ENCODE results near the gene GNAS. TPM values are rescaled to one million over a fixed set of nuclear protein-coding genes. Genes with fewer than 3 reads are reported as not detected.

The GNAS gene
- total and polyA plus RNA-seq, 10 of the 15 experiments (the other 5 are each of a cell fraction or from before 2014, with no cell fraction given) = 209 to 950 (median 394) TPM

GRCh38 chr20:58874469-58874868 is 22.0 kb downstream of the GNAS start:
- H2AFZ ChIP-seq (ENCODE audit: control insufficient read depth, low read depth, low read length) = no peak overlapping the region; the same call in 1 of the 2 replicates
- H3K79me2 ChIP-seq (ENCODE audit: control insufficient read depth, insufficient read depth, low read length) = no peaks in the 10 kb centered on the region
- 100% methylated on average over 1 of the region's 1 CpG for WGBS (ENCODE audit: insufficient coverage, insufficient replicate concordance, low lambda C conversion rate, missing lambda C conversion rate)
- H3K9ac ChIP-seq (ENCODE audit: control insufficient read depth, insufficient read depth, low read length) = no peak overlapping the region
- ATAC-seq (no peak), FAIRE-seq (no peak), DNase-seq (ENCODE audit: low read depth, low spot score) (no peak)
- no peak overlapping the region for H3K27ac ChIP-seq (ENCODE audit: control insufficient read depth, insufficient read depth)
- no peak overlapping the region for H3K4me2 ChIP-seq (ENCODE audit: control insufficient read depth, insufficient read depth)
- in situ Hi-C loops (cut with MboI) = loop anchor here (5.0 kb wide), 1 partner anchor 333 kb away; no protein-coding TSS in a partner anchor
- H3K9me3 ChIP-seq (replicated peaks; ENCODE audit: control insufficient read depth, insufficient read depth, low read length) = no peaks in the 10 kb centered on the region
- ChIA-PET RAD21 (ENCODE audit: unreplicated experiment) (interaction anchor here (0.7 to 1.1 kb wide), 2 partner anchors 12 kb away, joined by 3 read pairs; no protein-coding TSS in a partner anchor), POLR2A (no interaction called here), CTCF (interaction anchor here (1.0 to 1.5 kb wide), 2 partner anchors 12 to 333 kb away, joined by 4 to 7 read pairs; no protein-coding TSS in a partner anchor), SMC1A (ENCODE audit: uncharacterized antibody, unreplicated experiment) (interaction anchor here (0.6 to 1.4 kb wide), 4 partner anchors 12 to 591 kb away, joined by 3 to 8 read pairs (median 4); no protein-coding TSS in a partner anchor)
- H3K4me1 ChIP-seq (ENCODE audit: control insufficient read depth, insufficient read depth, low read length) = peaks cover 10% of the 10 kb centered on the region
- BruUV-seq (replicated peaks) = no TSS peak
- peak; percentile 88 for TF ChIP-seq YY1 (IDR thresholded peaks at IDR 0.05; ENCODE audit: low read depth, low read length)
- TF ChIP-seq FOS (IDR thresholded peaks at IDR 0.05; ENCODE audit: borderline replicate concordance, extremely low read depth, insufficient read length) = no peak
- no peak for TF ChIP-seq ZNF24 (IDR thresholded peaks at IDR 0.05)
- H3K4me3 ChIP-seq = no peak overlapping the region
- no peaks in the 10 kb centered on the region for H4K20me1 ChIP-seq (ENCODE audit: control insufficient read depth, insufficient read depth)
- intact Hi-C loops (cut with micrococcal nuclease; ENCODE audit: unreplicated experiment) = loop anchor here (5.0 kb wide), 1 partner anchor 108 kb away; the partner anchor contains the start of gene NELFCD
- H3K27me3 ChIP-seq (replicated peaks in 1 of 2; ENCODE audit: control insufficient read depth in 2 of 2, insufficient read depth in 2 of 2, low read length in 1 of 2) = no peaks in the 10 kb centered on the region
- no peaks in the 10 kb centered on the region for H3K36me3 ChIP-seq (ENCODE audit: control insufficient read depth in 2 of 2, insufficient read depth in 2 of 2, low read length in 1 of 2)

- ChIA-PET POLR2A (no interaction called here), RAD21 (ENCODE audit: unreplicated experiment) (interaction anchor here (0.7 to 1.1 kb wide), 2 partner anchors 11 to 12 kb away, joined by 3 read pairs; no protein-coding TSS in a partner anchor), CTCF (interaction anchor here (1.0 to 1.5 kb wide), 2 partner anchors 11 to 332 kb away, joined by 4 to 7 read pairs; no protein-coding TSS in a partner anchor), SMC1A (ENCODE audit: uncharacterized antibody, unreplicated experiment) (interaction anchor here (0.7 to 1.4 kb wide), 3 partner anchors 11 to 591 kb away, joined by 3 to 8 read pairs (median 3); no protein-coding TSS in a partner anchor)
- no peak for FAIRE-seq
- Histone ChIP-seq H3K9me3 (replicated peaks; ENCODE audit: control insufficient read depth, insufficient read depth, low read length) (no peaks in the 10 kb centered on the region), H3K9ac (ENCODE audit: control insufficient read depth, insufficient read depth, low read length) (no peak overlapping the region), H4K20me1 (ENCODE audit: control insufficient read depth, insufficient read depth) (no peaks in the 10 kb centered on the region), H3K36me3 (ENCODE audit: control insufficient read depth in 2 of 2, insufficient read depth in 2 of 2, low read length in 1 of 2) (no peaks in the 10 kb centered on the region), H3K4me3 (no peak overlapping the region), H3K27me3 (replicated peaks in 1 of 2; ENCODE audit: control insufficient read depth in 2 of 2, insufficient read depth in 2 of 2, low read length in 1 of 2) (no peaks in the 10 kb centered on the region), H2AFZ (ENCODE audit: control insufficient read depth, low read depth, low read length) (no peak overlapping the region), H3K4me1 (ENCODE audit: control insufficient read depth, insufficient read depth, low read length) (peaks cover 8% of the 10 kb centered on the region), H3K27ac (ENCODE audit: control insufficient read depth, insufficient read depth) (no peak overlapping the region), H3K4me2 (ENCODE audit: control insufficient read depth, insufficient read depth) (no peak overlapping the region), H3K79me2 (ENCODE audit: control insufficient read depth, insufficient read depth, low read length) (no peaks in the 10 kb centered on the region)
- no peak for TF ChIP-seq TCF7 (IDR thresholded peaks at IDR 0.05; ENCODE audit: borderline replicate concordance)
- no peak for TF ChIP-seq ATF3 (IDR thresholded peaks at IDR 0.05; ENCODE audit: borderline replicate concordance, extremely low read depth, low read depth, low read length)
- no peak for TF ChIP-seq KDM1A (IDR thresholded peaks at IDR 0.05; ENCODE audit: borderline replicate concordance)
- TF ChIP-seq NR2F1 (conservative IDR thresholded peaks at IDR 0.05) = no peak
- TF ChIP-seq ELK1 (IDR thresholded peaks at IDR 0.05; ENCODE audit: low read depth, low read length) = no peak
- WGBS (ENCODE audit: insufficient coverage, insufficient replicate concordance, low lambda C conversion rate, missing lambda C conversion rate) = 95% methylated on average over 3 of the region's 3 CpGs
- DNase-seq (ENCODE audit: low read depth, low spot score) = no peak
- BruUV-seq (replicated peaks) = no TSS peak
- in situ Hi-C loops (cut with MboI) (no loop called here), intact Hi-C loops (cut with micrococcal nuclease; ENCODE audit: unreplicated experiment) (no loop called here)
- ATAC-seq = no peak
These were observed 22.6 kb downstream of the GNAS start for GRCh38 chr20:58875111-58875510.
